ENCODE results near the gene FAM200B. TPM values are rescaled to one million over a fixed set of nuclear protein-coding genes. Genes with fewer than 3 reads are reported as not detected.
A peak's percentile ranks its signal among the peaks of the same experiment; 100 is the strongest.

The FAM200B gene
- total and polyA plus RNA-seq, 11 donors: 23.2 to 37.7 (median 32.2) TPM

DNA sequence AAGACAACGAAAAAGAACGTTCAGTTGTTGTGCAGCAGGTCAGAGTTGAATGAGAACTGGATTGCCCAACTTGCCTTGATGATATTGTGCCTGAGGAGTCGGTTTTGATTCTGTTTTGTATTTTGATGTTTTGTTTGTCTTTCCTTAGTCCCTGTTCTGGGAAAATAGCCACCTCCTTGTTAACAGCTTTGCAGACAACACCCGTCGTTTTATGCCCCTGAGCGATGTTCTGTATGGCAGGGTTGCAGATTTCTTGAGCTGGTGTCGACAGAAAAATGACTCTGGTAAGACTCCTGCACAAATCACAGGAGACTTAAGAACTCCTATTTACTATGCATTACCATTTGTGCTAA is 25.7 kb downstream of the FAM200B start:
- WGBS, 4 donors: 34 to 44% (median 41%) methylated on average over 7 of the region's 7 CpGs
- peak overlapping the region in 1 of 12 donors; percentile 27 for H3K27ac ChIP-seq

GRCh38 chr4:15711762-15712161 is 30.1 kb downstream of the FAM200B start:
- H3K9me3 ChIP-seq: no peaks in the 10 kb centered on the region
- H3K4me1 ChIP-seq: peaks cover 0 to 13% (median 2%) of the 10 kb centered on the region in 12 donors
- ATAC-seq: no peak
- H3K4me3 ChIP-seq: no peak overlapping the region
- intact Hi-C loops (cut with DNase I): no loop called here
- 92 to 100% (median 96%) methylated on average over 2 of the region's 2 CpGs for WGBS, 4 donors
- no peak for TF ChIP-seq POLR2A (IDR thresholded peaks at IDR 0.05)
- TF ChIP-seq, protein P1, sequence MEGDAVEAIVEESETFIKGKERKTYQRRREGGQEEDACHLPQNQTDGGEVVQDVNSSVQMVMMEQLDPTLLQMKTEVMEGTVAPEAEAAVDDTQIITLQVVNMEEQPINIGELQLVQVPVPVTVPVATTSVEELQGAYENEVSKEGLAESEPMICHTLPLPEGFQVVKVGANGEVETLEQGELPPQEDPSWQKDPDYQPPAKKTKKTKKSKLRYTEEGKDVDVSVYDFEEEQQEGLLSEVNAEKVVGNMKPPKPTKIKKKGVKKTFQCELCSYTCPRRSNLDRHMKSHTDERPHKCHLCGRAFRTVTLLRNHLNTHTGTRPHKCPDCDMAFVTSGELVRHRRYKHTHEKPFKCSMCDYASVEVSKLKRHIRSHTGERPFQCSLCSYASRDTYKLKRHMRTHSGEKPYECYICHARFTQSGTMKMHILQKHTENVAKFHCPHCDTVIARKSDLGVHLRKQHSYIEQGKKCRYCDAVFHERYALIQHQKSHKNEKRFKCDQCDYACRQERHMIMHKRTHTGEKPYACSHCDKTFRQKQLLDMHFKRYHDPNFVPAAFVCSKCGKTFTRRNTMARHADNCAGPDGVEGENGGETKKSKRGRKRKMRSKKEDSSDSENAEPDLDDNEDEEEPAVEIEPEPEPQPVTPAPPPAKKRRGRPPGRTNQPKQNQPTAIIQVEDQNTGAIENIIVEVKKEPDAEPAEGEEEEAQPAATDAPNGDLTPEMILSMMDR (IDR thresholded peaks at IDR 0.05): no peak
- H3K27me3 ChIP-seq: no peaks in the 10 kb centered on the region
- no peak overlapping the region for H3K27ac ChIP-seq
- DNase-seq: no peak
- peaks cover 0 to 17% (median 0%) of the 10 kb centered on the region in 9 donors for H3K36me3 ChIP-seq

More for the DNA sequence above, 25.7 kb downstream of the FAM200B start:
- intact Hi-C loops (cut with DNase I): no loop called here
- no peaks in the 10 kb centered on the region for H3K9me3 ChIP-seq
- ATAC-seq (no peak), DNase-seq (no peak)
- H3K36me3 ChIP-seq: peaks cover 0 to 9% (median 0%) of the 10 kb centered on the region in 9 donors
- TF ChIP-seq, protein P1 (IDR thresholded peaks at IDR 0.05): no peak
- no peak for TF ChIP-seq POLR2A (IDR thresholded peaks at IDR 0.05)
- no peaks in the 10 kb centered on the region for H3K27me3 ChIP-seq
- H3K4me3 ChIP-seq: no peak overlapping the region
- peaks cover 0 to 23% (median 8%) of the 10 kb centered on the region in 12 donors for H3K4me1 ChIP-seq

- ATAC-seq (no peak), DNase-seq (no peak)
- Histone ChIP-seq H3K27ac (no peak overlapping the region), H3K36me3 (peaks cover 0 to 17% (median 0%) of the 10 kb centered on the region in 9 donors), H3K4me3 (no peak overlapping the region), H3K27me3 (no peaks in the 10 kb centered on the region), H3K4me1 (peaks cover 0 to 9% (median 0%) of the 10 kb centered on the region in 12 donors), H3K9me3 (no peaks in the 10 kb centered on the region)
- WGBS, 4 donors: 96 to 100% (median 100%) methylated on average over 1 of the region's 1 CpG
- intact Hi-C loops (cut with DNase I): no loop called here
- TF ChIP-seq, protein P1 (IDR thresholded peaks at IDR 0.05): no peak
- TF ChIP-seq POLR2A (IDR thresholded peaks at IDR 0.05): no peak
Observed at GRCh38 chr4:15712214-15712613, 30.6 kb downstream of the FAM200B start.

- ATAC-seq: no peak
- peaks cover 0 to 6% (median 0%) of the 10 kb centered on the region in 12 donors for H3K4me1 ChIP-seq
- H3K36me3 ChIP-seq: peaks cover 0 to 17% (median 0%) of the 10 kb centered on the region in 9 donors
- H3K27me3 ChIP-seq: no peaks in the 10 kb centered on the region
- no peak overlapping the region for H3K4me3 ChIP-seq
- intact Hi-C loops (cut with DNase I): no loop called here
- H3K27ac ChIP-seq: no peak overlapping the region
- TF ChIP-seq, protein P1 (IDR thresholded peaks at IDR 0.05): no peak
- no peak for TF ChIP-seq POLR2A (IDR thresholded peaks at IDR 0.05)
- 87 to 96% (median 92%) methylated on average over 1 of the region's 1 CpG for WGBS, 4 donors
- H3K9me3 ChIP-seq: no peaks in the 10 kb centered on the region
- DNase-seq: no peak
Observed at GRCh38 chr4:15714141-15714540, 32.5 kb downstream of the FAM200B start.
